ENCODE results near the gene ALDH3A1.

ALDH3A1 gene

GRCh38 chr17:19759568-19760549 lies 11.8 kb upstream of the ALDH3A1 start:
- DNase-seq (ENCODE audit: low spot score), result no peak

GRCh38 chr17:19757536-19758180 lies 9.6 kb upstream of the ALDH3A1 start:
- DNase-seq (ENCODE audit: low spot score), result no peak

DNA sequence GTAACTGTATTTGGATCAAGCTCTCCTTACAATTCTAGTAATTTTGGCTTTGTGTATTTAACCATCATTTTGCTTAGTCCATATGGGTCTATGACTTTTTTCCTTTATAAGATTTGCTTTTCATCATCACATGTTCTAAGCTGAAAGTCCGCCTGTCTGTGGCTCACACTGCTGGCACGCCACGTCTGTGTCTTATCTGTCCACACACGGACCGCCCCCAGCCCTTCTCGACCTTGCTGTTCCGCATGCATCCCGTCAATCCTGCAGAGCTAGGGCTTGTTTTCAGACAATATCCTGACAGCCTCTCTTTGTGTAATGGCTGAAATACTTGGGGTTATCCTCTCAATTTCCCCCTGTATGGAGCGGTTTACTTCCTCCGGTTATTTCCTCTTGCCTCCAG lies 8.4 kb upstream of the ALDH3A1 start:
- DNase-seq (ENCODE audit: low spot score), result no peak

GRCh38 chr17:19755821-19756510 lies 7.9 kb upstream of the ALDH3A1 start:
- DNase-seq (ENCODE audit: low spot score), result no peak

DNA sequence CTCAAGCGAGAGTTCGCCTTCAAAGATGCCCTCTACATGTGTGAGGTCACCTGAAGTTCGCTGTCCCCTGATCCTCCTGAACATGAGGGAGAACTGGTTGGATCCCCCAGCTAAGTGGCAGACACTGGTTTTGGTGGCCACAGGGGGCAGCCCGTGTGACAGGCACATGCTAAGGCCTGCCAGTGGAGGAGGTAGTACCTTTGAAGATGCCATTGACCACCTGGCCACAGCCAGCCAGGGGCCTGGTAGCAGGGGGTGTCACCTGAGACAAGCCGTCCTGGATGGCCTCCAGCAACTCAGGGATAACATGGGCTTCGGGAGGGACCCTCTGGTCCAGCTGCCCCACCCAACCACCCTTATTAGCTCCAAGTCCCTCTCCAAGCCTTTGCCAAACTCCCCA lies 7.3 kb upstream of the ALDH3A1 start:
- no peak for DNase-seq (ENCODE audit: low spot score)

DNA sequence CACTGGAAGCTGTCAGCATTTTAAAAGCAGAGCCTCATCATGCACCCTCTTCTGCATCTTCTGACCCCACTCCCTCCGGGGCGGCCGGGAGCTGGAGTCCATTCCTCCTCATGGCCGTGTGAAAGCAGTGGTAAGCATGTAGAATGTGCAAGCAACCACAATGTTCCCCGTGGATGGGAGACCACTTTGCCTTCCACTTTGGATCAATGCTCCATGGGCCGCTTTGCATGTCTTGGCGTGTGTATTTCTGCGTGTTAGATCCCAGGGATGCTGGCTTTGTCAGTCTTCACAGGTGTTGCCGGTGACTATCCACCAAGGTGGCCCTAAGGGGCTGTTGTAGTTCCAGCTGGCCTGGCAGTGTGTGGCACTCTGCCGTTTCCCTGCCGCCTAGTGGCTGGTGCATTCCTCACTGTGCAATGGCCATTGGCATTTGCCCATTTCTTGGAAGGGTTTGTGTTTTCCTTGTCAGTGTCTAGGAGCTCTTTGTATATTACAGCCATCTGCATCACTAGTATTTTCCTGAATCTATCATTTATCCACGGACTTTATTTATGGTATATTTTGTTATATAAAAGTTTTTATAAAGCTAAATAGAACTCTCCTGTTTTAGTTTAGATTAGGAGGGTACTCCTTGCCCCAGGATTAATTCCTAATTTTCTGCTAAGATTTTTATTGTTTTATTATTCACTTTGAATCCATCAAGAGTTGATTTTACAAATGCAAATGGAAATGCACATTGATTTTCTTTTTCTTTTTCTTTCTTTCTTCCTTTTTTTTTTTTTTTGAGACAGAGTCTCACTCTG lies 5.8 kb upstream of the ALDH3A1 start:
- DNase-seq (ENCODE audit: low spot score), result peak; percentile 34

DNA sequence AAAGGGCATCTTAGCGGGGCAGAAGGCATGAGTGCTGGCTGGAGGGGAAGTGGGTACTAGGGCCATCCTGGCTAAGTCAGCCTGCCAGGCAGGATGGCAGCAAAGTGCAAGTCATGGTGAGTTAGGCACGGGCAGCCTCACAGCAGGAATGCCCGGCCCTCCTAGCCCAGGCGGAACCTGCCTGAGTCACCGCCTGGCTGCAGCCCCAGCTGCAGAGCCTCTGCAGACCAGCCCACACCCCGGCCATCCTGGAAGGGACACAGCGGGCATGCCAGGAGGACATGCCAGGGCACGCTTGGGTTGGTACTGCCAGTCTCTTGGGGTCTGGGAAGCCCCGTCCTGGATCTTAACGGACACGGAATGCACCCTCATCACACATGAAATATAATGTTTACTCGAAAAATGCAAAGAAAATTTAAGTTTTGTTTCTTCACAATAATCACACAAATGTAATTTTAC lies 5.0 kb upstream of the ALDH3A1 start:
- peak; percentile 78 for DNase-seq (ENCODE audit: low spot score)

DNA sequence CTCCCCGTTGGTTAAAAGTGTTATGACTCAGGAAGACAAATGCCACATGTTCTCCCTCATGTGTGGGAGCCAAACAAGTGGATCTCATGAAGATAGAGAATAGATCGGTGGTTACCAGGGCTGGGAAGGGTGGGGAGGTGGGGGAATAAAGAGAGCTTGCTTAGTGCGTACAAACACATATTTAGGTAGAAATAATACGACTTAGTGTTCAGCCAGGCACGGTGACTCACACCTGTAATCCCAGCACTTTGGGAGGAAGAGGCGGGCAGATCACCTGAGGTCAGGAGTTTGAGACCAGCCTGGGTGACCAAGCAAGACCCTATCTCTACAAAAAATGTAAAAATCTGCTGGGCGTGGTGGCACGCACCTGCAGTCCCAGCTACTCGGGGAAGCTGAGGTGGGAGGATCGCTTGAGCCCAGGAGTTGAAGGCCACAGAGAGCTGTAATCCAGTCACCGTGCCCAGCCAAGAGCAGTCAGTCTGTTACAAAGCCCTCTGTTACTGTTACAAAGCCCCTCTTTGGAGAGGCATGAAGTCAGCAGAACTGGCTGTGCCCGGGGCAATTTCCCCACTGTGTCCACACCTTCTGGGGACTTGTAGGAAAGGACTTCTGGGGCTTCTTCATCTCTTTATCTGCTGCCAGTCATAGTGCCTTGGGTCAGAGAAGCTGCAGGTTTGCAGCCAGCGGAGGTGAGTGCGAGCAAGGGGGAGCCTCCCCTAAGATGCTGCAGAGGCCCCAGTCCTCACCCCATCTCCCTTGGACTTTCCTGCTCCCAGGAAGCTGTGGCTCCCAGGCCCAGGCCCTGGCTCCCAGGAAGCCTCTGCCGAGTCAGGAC lies 4.3 kb upstream of the ALDH3A1 start:
- DNase-seq (ENCODE audit: low spot score), result no peak

DNA sequence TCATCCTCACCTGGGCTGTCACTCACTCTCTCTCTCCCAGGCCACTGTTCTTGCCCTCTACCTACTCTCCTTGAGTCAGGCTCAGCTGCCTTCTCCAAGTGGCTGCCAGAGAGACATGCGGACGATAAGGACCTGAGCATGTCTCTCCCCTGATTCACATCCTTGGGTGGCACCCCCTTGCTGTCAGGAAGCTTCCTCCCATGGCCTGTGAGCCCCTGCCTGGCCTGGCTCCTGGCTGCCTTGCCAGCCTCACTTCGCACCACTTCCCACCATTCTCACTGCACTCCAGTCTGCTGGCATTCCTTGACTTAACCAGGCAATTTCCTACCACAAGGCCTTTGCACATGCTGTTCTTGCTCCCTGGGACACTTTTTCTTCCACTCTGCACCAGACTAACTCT lies 2.7 kb upstream of the ALDH3A1 start:
- no peak for DNase-seq (ENCODE audit: low spot score)

DNA sequence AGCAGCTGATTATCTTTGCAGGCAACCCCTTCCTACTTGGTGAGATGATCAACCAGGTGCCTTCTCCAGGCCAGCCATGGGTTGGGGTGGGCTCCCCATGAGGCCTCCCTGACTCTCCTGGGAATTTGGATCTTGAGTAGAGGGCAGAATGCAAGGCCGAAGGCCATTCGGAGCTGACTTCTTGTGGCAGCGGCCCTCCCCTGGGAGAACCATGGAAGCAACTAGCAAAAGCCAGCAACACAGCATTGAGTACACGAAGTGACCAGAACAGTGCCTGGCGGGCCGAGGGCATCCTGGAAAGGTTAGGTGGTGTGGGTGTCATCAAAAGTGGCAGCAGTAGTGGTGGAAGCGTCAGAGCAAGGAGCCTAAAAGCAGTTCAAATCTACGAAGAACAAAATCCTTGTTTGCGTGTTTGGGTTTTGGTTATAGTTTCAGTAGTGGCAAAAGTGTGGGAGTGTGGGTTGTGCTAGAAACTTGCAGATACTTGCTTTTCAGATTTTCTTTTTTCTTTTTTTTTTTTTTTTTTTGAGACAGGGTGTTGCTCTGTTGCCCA lies 2.0 kb upstream of the ALDH3A1 start:
- no peak for DNase-seq (ENCODE audit: low spot score)

GRCh38 chr17:19748807-19749193 lies 702 bp upstream of the ALDH3A1 start:
- DNase-seq (ENCODE audit: low spot score), result no peak

- DNase-seq (ENCODE audit: low spot score), result no peak
Observed at GRCh38 chr17:19747159-19747719, 859 bp downstream of the ALDH3A1 start.

DNA sequence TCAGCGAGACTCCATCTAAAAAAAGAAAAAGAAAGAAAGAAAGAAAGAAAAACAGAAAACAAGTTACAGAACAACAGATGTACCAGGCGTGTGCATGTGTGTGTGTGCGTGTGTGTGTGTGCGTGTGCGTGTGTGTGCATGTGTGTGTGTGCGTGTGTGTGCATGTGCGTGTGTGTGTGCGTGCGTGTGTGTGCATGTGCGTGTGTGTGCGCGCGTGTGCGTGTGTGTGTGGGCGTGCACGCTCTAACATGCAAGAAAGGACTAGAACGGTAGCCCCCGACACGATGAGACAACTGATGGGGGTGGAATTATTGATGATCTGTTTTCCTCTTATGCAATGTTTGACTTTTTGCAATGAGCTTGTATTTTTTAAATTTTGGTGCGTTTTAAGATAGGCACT lies 1.6 kb downstream of the ALDH3A1 start:
- DNase-seq (ENCODE audit: low spot score), result no peak

DNA sequence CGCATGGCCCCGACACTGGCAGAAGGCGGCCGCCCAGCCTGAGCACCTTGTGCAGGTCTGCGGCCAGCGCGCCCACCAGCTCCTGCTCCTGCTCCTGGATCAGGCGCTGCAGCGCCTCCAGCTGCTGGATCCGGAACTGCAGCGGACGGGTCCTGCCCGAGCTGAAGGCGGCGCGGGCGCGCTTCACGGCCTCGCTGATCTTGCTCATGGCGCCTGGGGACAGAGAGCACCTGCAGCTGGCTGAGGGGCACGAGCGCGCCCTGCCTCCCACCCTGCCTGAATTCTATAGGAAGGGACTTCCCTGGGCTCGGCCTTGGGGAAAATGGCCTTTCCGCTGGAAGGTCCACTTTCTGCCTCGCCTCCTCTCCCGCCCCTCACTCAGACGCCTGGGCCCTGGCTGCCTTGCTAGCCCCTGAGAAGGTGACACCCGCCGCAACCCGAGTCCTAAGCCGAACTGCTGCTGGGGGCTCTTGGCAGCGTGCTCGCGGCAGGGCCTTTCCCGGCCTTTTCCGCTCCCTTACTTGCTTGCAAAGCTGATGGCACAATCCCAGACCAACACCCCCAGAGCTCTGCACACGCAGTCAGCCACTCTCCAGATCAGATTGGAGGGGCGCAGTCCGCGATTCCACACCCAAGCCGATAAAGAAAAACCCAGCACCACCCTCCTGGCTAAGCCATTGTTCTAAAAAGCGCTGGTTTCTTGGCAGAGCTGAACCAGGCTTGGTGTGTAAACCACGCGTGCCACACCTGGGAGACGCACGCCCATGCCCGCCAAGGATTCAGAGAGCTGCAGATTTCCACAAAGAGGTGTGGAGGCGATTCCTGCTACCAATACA lies 3.0 kb downstream of the ALDH3A1 start:
- no peak for DNase-seq (ENCODE audit: low spot score)

GRCh38 chr17:19744492-19744891 lies 3.6 kb downstream of the ALDH3A1 start:
- DNase-seq (ENCODE audit: low spot score), result no peak

GRCh38 chr17:19743101-19744100 lies 4.7 kb downstream of the ALDH3A1 start:
- no peak for DNase-seq (ENCODE audit: low spot score)

- DNase-seq (ENCODE audit: low spot score), result no peak
Observed at GRCh38 chr17:19742495-19742894, 5.6 kb downstream of the ALDH3A1 start.

GRCh38 chr17:19741832-19742457 lies 6.2 kb downstream of the ALDH3A1 start:
- no peak for DNase-seq (ENCODE audit: low spot score)

Measured in RKO (cell line).